NCI-H1092 treated with DMSO at 0.1 percent for 48 hours (cell line): ENCODE results near the gene OR3A1.
"Not testable (repeated sequence)": the region's sequence is repeated elsewhere in the genome, so short reads cannot be mapped to it uniquely, and the experiment has no call there.

Experiments used
- DNase-seq: peaks from one replicate; lab custom pipeline; 2025; lab: John Stamatoyannopoulos, UW

The OR3A1 gene

DNA sequence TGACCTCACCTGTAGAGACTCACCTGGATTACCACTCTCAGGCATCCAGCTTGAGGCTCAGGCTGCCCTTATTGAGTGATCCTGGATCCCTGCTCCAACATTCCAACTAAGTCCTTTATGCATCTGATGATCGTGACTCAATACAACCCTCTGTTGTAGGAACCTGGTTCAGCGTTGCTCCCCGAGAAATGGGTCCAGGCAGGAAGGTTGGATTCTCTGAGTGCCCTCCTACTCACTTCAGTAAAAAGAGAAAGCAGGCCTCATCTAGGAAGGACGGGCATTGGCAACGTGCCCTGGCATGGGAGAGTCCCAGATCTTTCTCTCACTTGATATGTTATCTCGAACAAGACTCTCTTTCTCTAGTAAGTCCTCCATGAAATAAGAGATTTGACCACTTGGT is at the start of gene OR3A1:
Gene OR3A1, minus strand, starts transcription at position 101 of the 400 bp plus-strand sequence. CDS start 5,778 bp downstream, outside the sequence.
- DNase-seq = no peak

GRCh38 chr17:3342782-3343181 is 44.6 kb upstream of the OR3A1 start:
- not testable (repeated sequence) for DNase-seq

DNA sequence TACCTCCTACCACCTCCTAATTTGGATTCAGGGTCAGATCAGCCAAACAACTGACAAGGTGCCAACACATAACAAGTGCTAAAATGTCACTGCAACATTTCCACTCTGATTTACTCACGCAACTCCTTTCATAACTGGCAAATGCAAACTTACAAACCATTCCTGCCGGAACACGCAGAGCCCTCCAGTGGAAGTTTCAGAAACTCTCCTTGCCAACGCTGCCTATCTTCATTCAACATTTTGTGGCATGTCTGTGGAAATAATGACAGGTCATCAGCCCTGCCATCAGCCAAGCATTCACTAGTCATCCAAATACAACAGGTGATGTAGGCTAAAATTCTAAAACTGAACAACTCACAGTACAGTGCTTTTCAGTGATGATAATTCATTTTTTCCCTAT is 37.7 kb upstream of the OR3A1 start:
- no peak for DNase-seq

DNA sequence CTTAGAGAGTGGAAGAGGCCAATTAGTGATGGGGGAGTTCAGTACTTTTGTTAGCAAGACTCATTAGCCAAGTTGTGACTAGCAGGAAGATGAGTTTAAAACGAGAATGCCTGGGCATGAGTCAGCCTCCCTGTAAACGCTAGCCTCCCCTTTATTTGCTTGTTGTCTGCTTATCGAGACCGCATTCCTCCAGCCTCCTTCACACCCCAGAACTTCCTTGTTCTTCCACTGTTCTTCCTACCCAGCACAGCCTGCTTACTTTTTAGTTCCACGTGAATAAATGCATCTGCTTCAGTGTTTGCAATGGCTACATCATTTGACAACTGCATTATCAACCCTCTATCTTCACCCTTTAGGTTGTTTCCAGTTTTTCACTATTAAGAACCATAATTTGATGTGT is 20.2 kb upstream of the OR3A1 start:
- no peak for DNase-seq

- no peak for DNase-seq
Observed at GRCh38 chr17:3316836-3317235, 18.7 kb upstream of the OR3A1 start.

- DNase-seq = no peak
Observed at GRCh38 chr17:3308603-3309002, 10.4 kb upstream of the OR3A1 start.

DNA sequence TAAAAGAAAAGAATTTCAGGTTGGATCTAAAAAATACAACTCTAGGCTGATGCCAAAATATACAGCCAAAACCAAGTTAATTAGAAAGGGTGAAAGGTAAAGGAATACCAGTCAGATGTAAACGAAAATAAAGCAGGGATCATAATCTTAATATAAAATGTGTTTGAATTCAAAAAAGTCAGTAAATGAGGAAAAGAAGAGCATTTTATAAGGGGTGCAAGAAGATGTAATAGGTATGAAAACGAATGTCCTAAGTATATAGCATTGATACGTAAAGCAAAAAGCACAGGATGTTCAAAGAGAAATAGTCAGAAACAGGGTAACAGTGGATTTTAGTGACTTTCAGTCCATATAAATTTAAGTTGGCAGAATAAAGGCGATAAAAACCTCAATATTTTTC is 2.5 kb downstream of the OR3A1 start:
- DNase-seq = no peak

- DNase-seq = not testable (repeated sequence)
Observed at GRCh38 chr17:3293548-3293947, 4.6 kb downstream of the OR3A1 start.

- DNase-seq = no peak
Observed at GRCh38 chr17:3282901-3283300, 15.3 kb downstream of the OR3A1 start.

GRCh38 chr17:3276126-3276525 is 22.0 kb downstream of the OR3A1 start:
- DNase-seq = no peak

GRCh38 chr17:3271072-3271848 is 26.9 kb downstream of the OR3A1 start:
- DNase-seq = no peak

GRCh38 chr17:3260600-3260999 is 37.6 kb downstream of the OR3A1 start:
- DNase-seq = no peak

GRCh38 chr17:3260163-3260562 is 38.0 kb downstream of the OR3A1 start:
- no peak for DNase-seq

DNA sequence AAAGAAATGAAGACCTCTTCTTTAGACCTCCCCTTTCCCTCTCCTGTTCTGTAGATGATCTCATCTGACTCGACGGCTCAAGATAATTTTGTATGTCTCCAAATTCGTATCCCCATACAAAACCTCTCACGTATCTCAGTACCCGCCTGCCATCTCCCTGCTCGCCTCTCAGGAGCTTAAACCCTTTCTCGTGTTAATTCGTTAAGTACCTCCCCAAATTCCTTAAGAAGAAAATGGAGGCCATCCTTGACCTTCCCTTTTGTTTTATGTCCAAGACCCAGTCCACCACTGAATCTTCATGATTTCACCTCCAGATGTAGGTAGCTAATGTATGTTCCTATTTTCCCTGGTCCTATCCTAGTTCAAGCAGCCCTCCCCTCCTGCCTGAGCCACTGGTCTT is 41.6 kb downstream of the OR3A1 start:
- DNase-seq = no peak

DNA sequence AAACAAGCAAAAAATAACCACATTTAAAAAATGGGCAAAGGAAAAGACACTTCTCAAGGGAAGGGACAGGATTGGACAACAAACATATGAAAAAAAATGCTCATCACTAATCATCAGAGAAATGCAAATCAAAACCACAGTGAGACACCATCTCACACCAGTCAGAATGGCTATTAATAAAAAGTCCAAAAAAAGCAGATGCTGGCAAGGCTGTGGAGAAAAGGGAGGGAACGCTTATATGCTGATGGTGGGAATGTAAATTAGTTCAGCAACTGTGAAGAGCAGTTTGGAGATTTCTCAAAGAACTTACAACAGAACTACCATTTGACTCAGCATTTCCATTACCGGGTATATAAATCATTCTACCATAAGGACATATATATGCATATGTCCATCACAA is 49.1 kb downstream of the OR3A1 start:
- DNase-seq = not testable (repeated sequence)

DNA sequence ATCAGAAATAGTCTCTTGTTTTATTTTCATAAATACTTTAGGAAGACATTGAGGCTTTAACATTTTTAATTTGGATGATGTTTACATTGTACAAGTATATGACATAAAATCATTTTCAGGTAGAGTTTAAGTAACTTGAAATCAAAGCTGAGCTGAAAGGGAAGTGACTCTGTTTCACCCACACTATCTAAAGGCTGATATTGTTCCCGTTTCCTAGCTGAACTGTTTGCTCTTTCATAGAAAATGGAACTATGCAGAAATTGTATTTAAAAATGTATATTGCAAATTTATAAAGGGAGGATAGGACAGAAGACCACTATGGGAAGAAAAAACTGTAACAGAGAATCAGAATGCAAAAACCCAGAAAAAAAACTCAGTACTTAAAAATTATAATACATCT is 53.3 kb downstream of the OR3A1 start:
- not testable (repeated sequence) for DNase-seq

DNA sequence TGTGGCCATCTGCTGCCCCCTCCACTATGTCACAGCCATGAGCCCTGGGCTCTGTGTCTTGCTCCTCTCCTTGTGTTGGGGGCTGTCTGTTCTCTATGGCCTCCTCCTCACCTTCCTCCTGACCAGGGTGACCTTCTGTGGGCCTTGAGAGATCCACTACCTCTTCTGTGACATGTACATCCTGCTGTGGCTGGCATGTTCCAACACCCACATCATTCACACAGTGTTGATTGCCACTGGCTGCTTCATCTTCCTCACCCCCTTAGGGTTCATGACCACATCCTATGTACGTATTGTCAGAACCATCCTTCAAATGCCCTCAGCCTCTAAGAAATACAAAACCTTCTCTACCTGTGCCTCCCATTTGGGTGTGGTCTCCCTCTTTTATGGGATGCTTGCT is 57.1 kb downstream of the OR3A1 start:
- DNase-seq = not testable (repeated sequence)
